ENCODE results near the gene DDX20. TPM values are rescaled to one million over a fixed set of nuclear protein-coding genes. Genes with fewer than 3 reads are reported as not detected.

Gene DDX20
- total and polyA plus RNA-seq, 11 donors, result 2.9 to 12.9 (median 7.3) TPM

- ATAC-seq, result peak; percentile 29 to 71 (median 46)
- 25 to 45% (median 33%) methylated on average over 7 to 8 of the region's 8 CpGs for WGBS, 4 donors
- intact Hi-C loops (cut with DNase I), result no loop called here
- H3K27me3 ChIP-seq, result no peaks in the 10 kb centered on the region
- H3K27ac ChIP-seq, result peak overlapping the region; percentile 49 to 89 (median 76)
- H3K36me3 ChIP-seq, result peaks cover 0 to 17% (median 10%) of the 10 kb centered on the region in 9 donors
- TF ChIP-seq POLR2A (IDR thresholded peaks at IDR 0.05) (no peak), CTCF (IDR thresholded peaks at IDR 0.05) (no peak)
- DNase-seq, result peak; percentile 52 to 86 (median 76)
- H3K4me1 ChIP-seq, result peaks cover 12 to 99% (median 64%) of the 10 kb centered on the region in 12 donors
- no peak overlapping the region for H3K4me3 ChIP-seq
- no peaks in the 10 kb centered on the region for H3K9me3 ChIP-seq
Measured at GRCh38 chr1:111729271-111729921, 26.3 kb upstream of the DDX20 start.

GRCh38 chr1:111729946-111730681, 25.6 kb upstream of the DDX20 start:
- Histone ChIP-seq H3K4me3 (no peak overlapping the region), H3K27ac (peak overlapping the region; percentile 49 to 89 (median 76)), H3K4me1 (peaks cover 11 to 99% (median 67%) of the 10 kb centered on the region in 12 donors), H3K9me3 (no peaks in the 10 kb centered on the region), H3K27me3 (no peaks in the 10 kb centered on the region), H3K36me3 (peaks cover 0 to 20% (median 13%) of the 10 kb centered on the region in 9 donors)
- peak in 1 of 5 donors; percentile 1 for DNase-seq
- 48 to 62% (median 57%) methylated on average over 7 of the region's 7 CpGs for WGBS, 4 donors
- intact Hi-C loops (cut with DNase I), result no loop called here
- TF ChIP-seq POLR2A (IDR thresholded peaks at IDR 0.05) (no peak), CTCF (IDR thresholded peaks at IDR 0.05) (no peak)
- no peak for ATAC-seq

- Histone ChIP-seq H3K9me3 (no peaks in the 10 kb centered on the region), H3K4me3 (no peak overlapping the region), H3K27ac (peak overlapping the region in 9 of 12 donors; percentile 60 to 89 (median 81)), H3K27me3 (no peaks in the 10 kb centered on the region), H3K36me3 (peaks cover 0 to 20% (median 15%) of the 10 kb centered on the region in 9 donors), H3K4me1 (peaks cover 14 to 99% (median 68%) of the 10 kb centered on the region in 12 donors)
- DNase-seq, result peak in 1 of 5 donors; percentile 2
- intact Hi-C loops (cut with DNase I), result no loop called here
- ATAC-seq, result no peak
- WGBS, 4 donors, result 54 to 81% (median 67%) methylated on average over 4 of the region's 4 CpGs
- TF ChIP-seq CTCF (IDR thresholded peaks at IDR 0.05) (no peak), POLR2A (IDR thresholded peaks at IDR 0.05) (no peak)
Measured at GRCh38 chr1:111730706-111731105, 25.0 kb upstream of the DDX20 start.

GRCh38 chr1:111731956-111732355, 23.7 kb upstream of the DDX20 start:
- peaks cover 0 to 15% (median 10%) of the 10 kb centered on the region in 9 donors for H3K36me3 ChIP-seq
- H3K4me3 ChIP-seq, result no peak overlapping the region
- TF ChIP-seq CTCF (IDR thresholded peaks at IDR 0.05), result no peak
- TF ChIP-seq POLR2A (IDR thresholded peaks at IDR 0.05), result no peak
- DNase-seq, result peak in 1 of 5 donors; percentile 5
- 75 to 82% (median 76%) methylated on average over 6 of the region's 6 CpGs for WGBS, 4 donors
- H3K9me3 ChIP-seq, result no peaks in the 10 kb centered on the region
- no peaks in the 10 kb centered on the region for H3K27me3 ChIP-seq
- intact Hi-C loops (cut with DNase I), result no loop called here
- peaks cover 23 to 99% (median 79%) of the 10 kb centered on the region in 12 donors for H3K4me1 ChIP-seq
- no peak for ATAC-seq
- H3K27ac ChIP-seq, result peak overlapping the region in 7 of 12 donors; percentile 5 to 89 (median 32)
